HepG2 (cell line): Measurements from ENCODE around the gene NTN4. TPM values are rescaled to one million over a fixed set of nuclear protein-coding genes. Genes with fewer than 3 reads are reported as not detected.

ENCODE experiments used
- ATAC-seq: fragments of 200-7000 bp; cut with Tn5 transposase; 3 replicates; pipeline ENCODE4 v1.9.1; 2020; ENCODE audit warnings: mild to moderate bottlenecking, moderate library complexity
- BruUV-seq: library from RNA; stranded (reverse); fragments of 400-500 nt; replicated peaks from 2 replicates; lab custom pipeline; 2021; lab: Mats Ljungman, UMichigan
- CTCF ChIA-PET: fragments of 300-600 bp; formaldehyde crosslinking; extraction: SDS; loops from one replicate; lab custom pipeline; 2021; ENCODE audit warnings: low total read pairs, inconsistent platforms, low intra/inter-chr PET ratio; lab: Yijun Ruan, JAX
- POLR2A ChIA-PET: fragments of 350-600 bp; sonication (Branson Sonifier 250); formaldehyde crosslinking; loops from one replicate; lab custom pipeline; 2020; ENCODE audit warnings: antibody characterized with exemption, inconsistent platforms; lab: Yijun Ruan, JAX
- DNase-seq: peaks from one replicate; pipeline ENCODE4 v3.0.0-alpha.2; 2015; ENCODE audit warnings: low spot score
- FAIRE-seq: peaks from 3 replicates; lab custom pipeline; 2011; peaks lifted over from hg19 to GRCh38; lab: Jason Lieb, UNC
- H2AFZ ChIP-seq: one replicate; pipeline ENCODE4 v1.6.1; 2011; ENCODE audit warnings: low read length, inconsistent platforms
- H3K27ac ChIP-seq: fragments of 300-600 bp; 3 replicates; pipeline ENCODE4 v1.8.0; 2011; ENCODE audit warnings: mixed run types, mild to moderate bottlenecking, mixed read lengths, low read length, inconsistent platforms; ENCODE audit not compliant: insufficient read depth; ENCODE audit errors: extremely low read length
- H3K27me3 ChIP-seq, 2 experiments: fragments of 200-600 bp in 1 of 2; 2 replicates in 1 of 2; 3 replicates in 1 of 2; pipeline versions ENCODE4 v1.6.0 to v1.8.0; 2011; ENCODE audit warnings: low read length in 2 of 2, mild to moderate bottlenecking in 2 of 2, moderate library complexity in 2 of 2, inconsistent platforms in 1 of 2; ENCODE audit not compliant: insufficient read depth in 2 of 2, control insufficient read depth in 1 of 2
- H3K36me3 ChIP-seq, 2 experiments: fragments of 200-600 bp in 1 of 2; replicated peaks in 1 of 2; 2 replicates in 1 of 2; 3 replicates in 1 of 2; pipeline versions ENCODE4 v1.5.1 to v1.8.0; 2011; ENCODE audit warnings: low read length in 2 of 2, inconsistent platforms in 1 of 2; ENCODE audit not compliant: insufficient read depth in 2 of 2, control insufficient read depth in 1 of 2
- H3K4me1 ChIP-seq: 2 replicates; pipeline ENCODE4 v1.5.1; 2012; ENCODE audit warnings: low read length, inconsistent platforms; ENCODE audit not compliant: insufficient read depth
- H3K4me2 ChIP-seq: 2 replicates; pipeline ENCODE4 v1.6.0; 2011; ENCODE audit warnings: low read depth, low read length, inconsistent platforms
- H3K4me3 ChIP-seq, 3 experiments: fragments of 200-600 bp in 1 of 3; sonication (generic), shearing (Covaris generic) in 1 of 3; replicated peaks in 1 of 3; 2 replicates each; pipeline ENCODE4 v1.5.1; 2011 to 2016; ENCODE audit warnings: low read length in 3 of 3, inconsistent platforms in 2 of 3, low read depth in 2 of 3, mild to moderate bottlenecking in 2 of 3, control low read depth in 1 of 3, mixed read lengths in 1 of 3; ENCODE audit not compliant: insufficient read depth in 1 of 3
- H3K79me2 ChIP-seq: one replicate; pipeline ENCODE4 v1.6.1; 2011; ENCODE audit warnings: low read length, inconsistent platforms; ENCODE audit not compliant: insufficient read depth
- H3K9ac ChIP-seq: 2 replicates; pipeline ENCODE4 v1.6.0; 2011; ENCODE audit warnings: mild to moderate bottlenecking, low read depth, low read length, inconsistent platforms; ENCODE audit not compliant: insufficient read depth
- H3K9me3 ChIP-seq: 2 replicates; pipeline ENCODE4 v1.5.1; 2012; ENCODE audit warnings: mild to moderate bottlenecking, low read length
- H4K20me1 ChIP-seq: 2 replicates; pipeline ENCODE4 v1.6.0; 2011; ENCODE audit warnings: inconsistent platforms, mild to moderate bottlenecking, low read length, moderate library complexity; ENCODE audit not compliant: insufficient read depth
- ZNF264 ChIP-seq: sonication (generic); formaldehyde crosslinking; IDR thresholded peaks from 2 replicates; pipeline ENCODE4 v1.4.0; 2020; ENCODE audit warnings: missing genetic modification reagents
- ZNF660 ChIP-seq: sonication (generic); formaldehyde crosslinking; IDR thresholded peaks from 2 replicates; pipeline ENCODE4 v1.5.1; 2020; ENCODE audit warnings: mild to moderate bottlenecking, low read depth, missing genetic modification reagents, borderline replicate concordance
- WGBS: methylation state at CpG from one replicate; pipeline ENCODE4 v1.1.6; 2017; ENCODE audit warnings: low lambda C conversion rate; 5-methylcytosine and 5-hydroxymethylcytosine counted together
- in situ Hi-C: cut with HindIII; loops from 2 replicates; pipeline ENCODE4 v1.10.0; 2017; ENCODE audit warnings: low pct_unique_long_range_greater_than_20kb; ENCODE audit not compliant: extremely low pct_ligation_motif_present
- intact Hi-C: fragments of 100-400 bp; cut with micrococcal nuclease; formaldehyde crosslinking; loops from one replicate; pipeline ENCODE4 v1.10.0; 2022; ENCODE audit not compliant: unreplicated experiment
- polyA plus RNA-seq, 8 experiments: library from polyadenylated mRNA; depleted of rRNA in 3 of 8; stranded (reverse) in 7 of 8; unstranded in 1 of 8; fragments of >200 nt; fragmentation: Illumina TruSeq in 4 of 8; extraction: Trizol in 4 of 8; gene quantifications; 2 replicates each; pipeline versions ENCODE4 v1.2.1 to v1.2.3, GENCODE V29; 2011 to 2016; ENCODE audit warnings: low read depth in 4 of 8, missing spikeins in 1 of 8, mixed read lengths in 1 of 8; ENCODE audit not compliant: insufficient read depth in 1 of 8
- total RNA-seq, 5 experiments: library from RNA; depleted of rRNA; stranded (reverse); fragments of >200 nt; fragmentation: Illumina TruSeq; extraction: Trizol; gene quantifications; 2 replicates each; pipeline ENCODE4 v1.2.3, GENCODE V29; 2016; ENCODE audit warnings: low read depth in 1 of 5
- TF ChIP-seq, protein P1 (sequence below): IDR thresholded peaks from 2 replicates; pipeline ENCODE4 v1.6.1; 2016; ENCODE audit warnings: low read depth
- TF ChIP-seq, protein P2 (sequence below): sonication (generic); formaldehyde crosslinking; IDR thresholded peaks from 2 replicates; pipeline ENCODE4 v1.5.0; 2020; ENCODE audit warnings: missing genetic modification reagents

NTN4 gene
- total and polyA plus RNA-seq, 2 of the 13 experiments (the other 11 are each of a cell fraction or from before 2014, with no cell fraction given) = 7.8 to 11.5 TPM

DNA sequence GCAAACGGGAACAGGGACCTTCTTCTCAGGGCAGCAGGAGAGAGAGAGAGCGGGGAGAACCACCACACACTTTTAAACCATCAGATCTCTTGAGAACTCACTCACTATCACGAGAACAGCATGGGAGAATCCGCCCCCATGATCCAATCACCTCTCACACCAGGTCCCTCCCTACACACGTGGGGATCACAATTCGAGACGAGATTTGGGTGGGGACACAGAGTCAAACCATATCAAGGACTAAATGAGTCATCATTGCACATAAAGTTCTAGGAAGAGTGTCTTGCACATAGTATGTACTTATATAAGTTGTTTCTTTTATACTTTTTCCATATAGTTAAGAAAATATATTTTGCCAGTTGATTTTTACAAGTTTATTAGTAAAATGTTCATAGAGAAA lies 17.6 kb upstream of the NTN4 start:
- H3K9me3 ChIP-seq = no peaks in the 10 kb centered on the region
- no peaks in the 10 kb centered on the region for H4K20me1 ChIP-seq
- POLR2A ChIA-PET = no interaction called here
- H3K79me2 ChIP-seq = no peaks in the 10 kb centered on the region
- intact Hi-C loops (no loop called here), in situ Hi-C loops (loop anchor here (10.0 kb wide), 1 partner anchor 183 kb away; no protein-coding TSS in a partner anchor)
- no peak overlapping the region for H3K4me3 ChIP-seq
- no peak overlapping the region for H3K4me2 ChIP-seq
- H3K4me1 ChIP-seq = peaks cover 32% of the 10 kb centered on the region
- CTCF ChIA-PET = no interaction called here
- no peaks in the 10 kb centered on the region for H3K27me3 ChIP-seq
- no peak for FAIRE-seq
- H2AFZ ChIP-seq = no peak overlapping the region
- no TSS peak for BruUV-seq
- WGBS = 86% methylated on average over 7 of the region's 7 CpGs
- TF ChIP-seq, protein P1, sequence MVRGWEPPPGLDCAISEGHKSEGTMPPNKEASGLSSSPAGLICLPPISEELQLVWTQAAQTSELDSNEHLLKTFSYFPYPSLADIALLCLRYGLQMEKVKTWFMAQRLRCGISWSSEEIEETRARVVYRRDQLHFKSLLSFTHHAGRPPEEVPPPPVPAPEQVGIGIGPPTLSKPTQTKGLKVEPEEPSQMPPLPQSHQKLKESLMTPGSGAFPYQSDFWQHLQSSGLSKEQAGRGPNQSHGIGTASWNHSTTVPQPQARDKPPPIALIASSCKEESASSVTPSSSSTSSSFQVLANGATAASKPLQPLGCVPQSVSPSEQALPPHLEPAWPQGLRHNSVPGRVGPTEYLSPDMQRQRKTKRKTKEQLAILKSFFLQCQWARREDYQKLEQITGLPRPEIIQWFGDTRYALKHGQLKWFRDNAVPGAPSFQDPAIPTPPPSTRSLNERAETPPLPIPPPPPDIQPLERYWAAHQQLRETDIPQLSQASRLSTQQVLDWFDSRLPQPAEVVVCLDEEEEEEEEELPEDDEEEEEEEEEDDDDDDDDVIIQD = 0 out of 2 replicates have a peak, but pooled peaks have one; percentile 35
- TF ChIP-seq ZNF660 (CRISPR knock-in tag) = no peak
- no peak overlapping the region for H3K27ac ChIP-seq
- ATAC-seq = no peak
- no peak overlapping the region for H3K9ac ChIP-seq
- no peaks in the 10 kb centered on the region for H3K36me3 ChIP-seq
- no peak for DNase-seq

DNA sequence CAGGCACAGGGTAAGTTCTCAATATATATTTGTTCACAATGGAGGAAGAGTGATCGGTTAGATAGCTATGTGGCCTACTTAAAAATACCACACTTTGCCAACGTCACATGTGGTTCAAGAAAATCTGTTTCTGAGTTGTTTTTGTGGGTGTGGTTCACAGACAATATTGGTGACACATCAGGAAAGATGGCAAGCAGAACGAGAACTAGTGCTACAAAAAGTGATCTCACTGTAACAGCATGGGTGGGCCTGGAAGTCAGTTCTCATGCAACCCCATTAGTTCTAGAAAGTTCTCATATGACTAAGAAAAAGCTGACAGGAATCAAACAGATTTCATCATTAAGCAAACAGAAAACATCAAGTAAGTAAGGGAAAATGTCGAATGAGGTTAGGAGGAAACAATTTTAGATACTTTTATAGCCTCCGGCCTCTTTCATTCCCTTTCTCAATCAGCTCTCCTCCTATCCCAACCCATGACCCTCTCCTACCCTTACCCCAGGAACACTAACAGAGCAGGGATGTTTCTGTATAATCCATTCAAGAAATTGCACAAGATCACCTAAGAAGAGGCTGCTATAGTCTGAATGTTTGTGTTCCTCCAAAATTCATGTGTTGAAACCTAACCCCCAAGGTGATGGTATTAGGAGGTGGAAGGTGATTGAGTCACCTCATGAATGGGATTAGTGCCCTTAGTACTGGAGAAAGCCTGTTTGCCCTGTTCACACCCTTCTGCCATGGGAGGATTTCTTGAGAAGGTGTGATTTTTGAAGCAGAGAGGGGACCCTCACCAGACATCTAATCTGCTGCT lies 15.5 kb upstream of the NTN4 start:
- intact Hi-C loops (no loop called here), in situ Hi-C loops (loop anchor here (10.0 kb wide), 1 partner anchor 181 kb away; no protein-coding TSS in a partner anchor)
- ChIA-PET CTCF (no interaction called here), POLR2A (no interaction called here)
- no TSS peak for BruUV-seq
- peak; percentile 8 for FAIRE-seq
- Histone ChIP-seq H3K27me3 (no peaks in the 10 kb centered on the region), H3K4me3 (no peak overlapping the region), H3K79me2 (no peaks in the 10 kb centered on the region), H3K4me2 (no peak overlapping the region), H3K4me1 (peaks cover 47% of the 10 kb centered on the region), H2AFZ (no peak overlapping the region), H4K20me1 (no peaks in the 10 kb centered on the region), H3K9ac (no peak overlapping the region), H3K36me3 (no peaks in the 10 kb centered on the region), H3K27ac (no peak overlapping the region), H3K9me3 (no peaks in the 10 kb centered on the region)
- DNase-seq = no peak
- TF ChIP-seq ZNF264 = 0 out of 2 replicates have a peak, but pooled peaks have one; percentile 33
- TF ChIP-seq, protein P2, sequence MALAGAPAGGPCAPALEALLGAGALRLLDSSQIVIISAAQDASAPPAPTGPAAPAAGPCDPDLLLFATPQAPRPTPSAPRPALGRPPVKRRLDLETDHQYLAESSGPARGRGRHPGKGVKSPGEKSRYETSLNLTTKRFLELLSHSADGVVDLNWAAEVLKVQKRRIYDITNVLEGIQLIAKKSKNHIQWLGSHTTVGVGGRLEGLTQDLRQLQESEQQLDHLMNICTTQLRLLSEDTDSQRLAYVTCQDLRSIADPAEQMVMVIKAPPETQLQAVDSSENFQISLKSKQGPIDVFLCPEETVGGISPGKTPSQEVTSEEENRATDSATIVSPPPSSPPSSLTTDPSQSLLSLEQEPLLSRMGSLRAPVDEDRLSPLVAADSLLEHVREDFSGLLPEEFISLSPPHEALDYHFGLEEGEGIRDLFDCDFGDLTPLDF (CRISPR knock-in tag) = no peak
- 74% methylated on average over 5 of the region's 5 CpGs for WGBS
- no peak for ATAC-seq
